Endothelial cell of umbilical vein (primary cell): Measurements from ENCODE around the gene RPP25.

Experiments
- CTCF ChIP-seq, 2 donors: IDR thresholded peaks; 1 replicate in 1 of 2; 2 replicates in 1 of 2; pipeline ENCODE4 v1.5.1; 2011; ENCODE audit warnings: low read length in 2 of 2, mild to moderate bottlenecking in 2 of 2, moderate library complexity in 2 of 2, control low read depth in 1 of 2, inconsistent platforms in 1 of 2, low read depth in 1 of 2; ENCODE audit not compliant: insufficient read depth in 1 of 2; ENCODE audit errors: extremely low read depth in 1 of 2
- EZH2 ChIP-seq: IDR thresholded peaks from 2 replicates; pipeline ENCODE4 v1.6.1; 2012; ENCODE audit warnings: borderline replicate concordance, low read depth, mild to moderate bottlenecking, moderate library complexity, low read length, inconsistent platforms; ENCODE audit not compliant: severe bottlenecking
- FOS ChIP-seq: IDR thresholded peaks from 2 replicates; pipeline ENCODE4 v1.6.1; 2011; ENCODE audit warnings: mild to moderate bottlenecking, low read length, moderate library complexity, borderline replicate concordance; ENCODE audit not compliant: insufficient read depth
- POLR2A ChIP-seq: IDR thresholded peaks from 2 replicates; pipeline ENCODE4 v1.6.1; 2012; ENCODE audit warnings: low read depth, mild to moderate bottlenecking, control low read depth, low read length
- POLR2AphosphoS5 ChIP-seq: IDR thresholded peaks from 2 replicates; pipeline ENCODE4 v1.6.1; 2012; ENCODE audit warnings: low read depth, mild to moderate bottlenecking, control low read depth, low read length, moderate library complexity; ENCODE audit not compliant: insufficient read depth
- TF ChIP-seq, protein P1 (sequence below): IDR thresholded peaks from 2 replicates; pipeline ENCODE4 v1.6.1; 2011; ENCODE audit not compliant: insufficient read depth, insufficient read length

GRCh38 chr15:74995779-74996765, 39.5 kb upstream of the RPP25 start:
- TF ChIP-seq CTCF (IDR thresholded peaks at IDR 0.05; ENCODE audit: extremely low read depth in 1 of 2, insufficient read depth in 1 of 2, low read depth in 1 of 2, low read length in 2 of 2) (no peak), POLR2AphosphoS5 (no peak), POLR2A (no peak), EZH2 (peak; percentile 35), FOS (no peak)
- TF ChIP-seq, protein P1, sequence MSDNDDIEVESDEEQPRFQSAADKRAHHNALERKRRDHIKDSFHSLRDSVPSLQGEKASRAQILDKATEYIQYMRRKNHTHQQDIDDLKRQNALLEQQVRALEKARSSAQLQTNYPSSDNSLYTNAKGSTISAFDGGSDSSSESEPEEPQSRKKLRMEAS, result no peak
